NCI-H1092 treated with DMSO at 0.1 percent for 48 hours (cell line): Measurements from ENCODE around the gene ARL2BP.
"Not testable (repeated sequence)": the region's sequence is repeated elsewhere in the genome, so short reads cannot be mapped to it uniquely, and the experiment has no call there.

Experiments used
- DNase-seq: peaks from one replicate; lab custom pipeline; 2025; lab: John Stamatoyannopoulos, UW

The ARL2BP gene

DNA sequence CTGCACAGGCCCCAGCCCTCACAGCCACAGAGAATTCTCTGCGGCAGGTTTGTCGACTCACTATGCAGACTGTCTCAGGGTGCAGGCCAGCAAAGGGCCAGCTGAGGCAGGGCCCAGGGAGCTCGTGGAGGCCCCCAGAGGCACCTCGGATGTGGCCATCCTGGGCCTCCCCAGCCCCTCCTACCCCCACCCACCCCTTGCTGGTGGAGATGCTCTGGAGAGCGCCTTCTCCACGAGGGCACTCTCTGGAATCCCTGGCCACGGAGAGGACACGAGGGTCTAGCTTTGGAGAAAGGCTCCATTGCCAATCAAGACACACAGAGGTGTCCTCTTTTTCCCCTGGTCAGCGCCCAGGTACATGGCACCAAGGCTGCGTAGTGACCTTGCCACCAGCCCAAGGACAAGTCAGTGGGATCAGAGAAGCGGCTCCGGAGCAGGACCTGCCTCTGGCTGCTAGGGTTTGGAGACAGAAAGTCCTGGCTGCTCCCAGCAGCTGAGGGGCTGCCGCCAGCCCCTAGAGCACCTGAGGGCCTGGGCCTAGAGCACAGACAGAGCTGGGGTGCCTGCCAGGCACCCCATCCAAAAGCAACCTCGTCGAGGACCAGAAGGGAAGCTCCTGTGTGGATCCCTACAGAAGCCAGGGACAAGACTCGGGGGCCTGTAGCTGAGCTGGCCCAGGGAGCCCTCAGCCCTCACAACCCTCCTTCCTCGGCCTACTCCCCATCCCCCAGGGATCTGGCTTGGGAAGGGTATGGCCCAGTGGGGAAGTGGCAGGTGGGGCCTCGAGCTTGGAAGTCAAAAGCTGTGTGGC lies 18.7 kb downstream of the ARL2BP start:
- DNase-seq, result no peak

DNA sequence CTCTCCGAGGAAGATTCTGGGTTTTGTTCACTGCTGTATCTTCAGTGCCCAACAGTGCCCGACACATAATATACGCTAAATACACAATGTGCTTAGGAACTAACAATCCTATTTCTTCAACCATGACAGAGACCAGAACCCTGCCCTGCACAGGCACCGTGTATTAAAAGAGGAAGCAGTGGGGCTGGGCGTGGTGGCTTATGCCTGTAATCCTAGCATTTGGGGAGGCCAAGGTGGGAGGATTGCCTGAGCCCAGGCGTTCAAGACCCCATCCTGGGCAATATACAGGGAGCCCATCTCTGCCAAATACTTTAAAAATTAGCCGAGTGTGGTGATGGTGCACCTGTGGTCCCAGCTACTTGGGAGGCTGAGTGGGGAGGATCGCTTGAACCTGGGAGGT lies 19.3 kb downstream of the ARL2BP start:
- no peak for DNase-seq

GRCh38 chr16:57264950-57265371 lies 19.9 kb downstream of the ARL2BP start:
- DNase-seq, result no peak

- no peak for DNase-seq
These were observed 20.9 kb downstream of the ARL2BP start for GRCh38 chr16:57265850-57266530.

- no peak for DNase-seq
These were observed 21.6 kb downstream of the ARL2BP start for GRCh38 chr16:57266531-57267260.

DNA sequence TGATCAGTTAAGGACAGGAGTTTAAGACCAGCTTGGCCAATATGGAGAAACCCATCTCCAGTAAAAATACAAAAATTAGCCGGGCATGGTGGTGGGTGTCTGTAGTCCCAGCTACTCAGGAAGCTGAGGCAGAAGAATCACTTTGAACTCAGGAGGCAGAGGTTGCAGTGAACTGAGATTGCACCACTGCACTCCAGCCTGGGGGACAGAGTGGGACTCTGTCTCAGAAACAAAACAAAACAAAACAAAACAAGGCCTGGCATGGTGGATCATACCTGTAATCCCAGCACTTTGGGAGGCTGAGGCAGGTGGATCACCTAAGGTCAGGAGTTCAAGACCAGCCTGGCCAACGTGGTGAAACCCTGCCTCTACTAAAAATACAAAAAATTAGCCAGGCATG lies 22.3 kb downstream of the ARL2BP start:
- not testable (repeated sequence) for DNase-seq

- no peak for DNase-seq
These were observed 24.0 kb downstream of the ARL2BP start for GRCh38 chr16:57268804-57269800.

DNA sequence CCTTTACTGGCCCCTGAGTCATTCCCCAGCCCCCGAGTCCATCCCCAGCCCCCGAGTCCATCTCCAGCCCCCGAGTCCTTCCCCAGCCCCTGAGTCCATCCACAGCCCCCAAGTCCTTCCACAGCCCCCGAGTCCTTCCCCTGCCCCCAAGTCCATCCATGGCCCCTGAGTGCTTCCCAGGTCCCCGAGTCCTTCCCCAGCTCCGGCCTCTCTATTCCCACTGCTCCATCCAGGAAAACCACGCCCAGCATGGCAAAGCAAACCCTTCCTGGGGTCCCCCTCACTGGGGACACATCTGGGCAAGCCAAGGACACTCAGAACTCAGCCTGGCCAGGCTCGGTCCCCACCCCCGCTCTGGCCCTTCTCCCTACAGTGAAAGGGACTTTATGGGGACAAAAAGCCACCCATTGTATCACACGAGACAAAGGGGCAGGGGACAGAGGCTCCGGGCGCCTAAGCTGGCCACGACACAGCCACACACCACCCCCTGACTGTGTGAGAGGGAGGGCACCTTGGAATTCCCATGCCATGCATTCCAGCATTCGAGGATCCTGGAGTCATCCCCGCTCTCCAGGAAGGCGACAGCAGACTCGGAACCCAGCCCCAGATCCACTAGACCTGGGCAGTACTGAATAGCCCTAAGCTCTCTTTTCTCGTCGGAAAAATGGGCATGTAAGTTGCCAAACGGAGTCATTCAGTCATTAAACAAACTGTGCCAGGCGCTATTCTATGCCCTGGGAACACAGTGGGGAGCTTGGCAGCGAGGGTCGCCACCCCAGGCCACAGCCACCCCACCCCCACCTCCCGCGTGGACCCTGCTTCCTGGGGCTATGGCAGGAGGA lies 25.4 kb downstream of the ARL2BP start:
- DNase-seq, result no peak

DNA sequence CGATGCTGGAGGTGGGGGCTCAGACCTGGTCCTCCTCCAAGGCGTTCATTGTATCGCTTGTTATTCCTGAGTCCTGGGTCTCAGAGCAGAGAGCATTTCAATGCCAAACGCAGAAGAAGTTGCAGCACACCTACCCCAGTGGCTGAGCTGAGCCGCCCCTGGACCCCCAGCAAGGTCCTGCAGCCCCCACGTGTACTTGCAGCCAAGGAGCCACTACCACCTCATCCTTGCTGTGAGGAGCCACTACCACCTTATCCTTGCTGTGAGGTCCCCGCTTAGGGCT lies 25.9 kb downstream of the ARL2BP start:
- no peak for DNase-seq

DNA sequence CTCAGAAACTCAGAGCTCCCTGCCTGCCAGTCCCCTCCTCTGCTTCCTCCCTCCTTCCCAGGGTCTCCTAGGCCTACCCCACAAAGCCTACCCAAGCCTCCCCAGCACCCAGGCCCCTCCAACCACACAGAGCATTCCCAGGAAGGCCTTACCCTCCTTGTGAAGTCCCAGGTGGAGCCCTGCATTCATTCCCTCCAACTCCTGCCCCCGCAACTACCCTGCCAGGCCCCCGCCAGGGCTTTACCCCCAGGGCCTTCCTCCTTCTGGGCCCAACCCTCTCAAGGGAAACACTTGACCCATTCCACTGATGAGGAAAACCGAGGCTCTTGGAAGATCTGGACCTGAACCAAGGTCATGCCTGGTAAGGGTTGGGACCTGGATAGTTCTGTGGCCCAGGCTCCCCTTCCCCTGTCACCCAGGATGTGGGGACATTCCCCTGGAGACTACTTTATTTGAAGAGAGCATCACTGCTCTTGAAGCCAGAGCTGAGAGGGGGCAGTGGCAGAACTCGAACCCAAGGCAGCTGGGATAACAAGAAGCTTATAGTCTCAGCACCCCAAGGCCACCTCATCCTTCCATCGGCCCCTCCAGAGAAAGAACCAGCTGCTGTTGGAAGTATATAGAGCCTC lies 26.9 kb downstream of the ARL2BP start:
- no peak for DNase-seq

DNA sequence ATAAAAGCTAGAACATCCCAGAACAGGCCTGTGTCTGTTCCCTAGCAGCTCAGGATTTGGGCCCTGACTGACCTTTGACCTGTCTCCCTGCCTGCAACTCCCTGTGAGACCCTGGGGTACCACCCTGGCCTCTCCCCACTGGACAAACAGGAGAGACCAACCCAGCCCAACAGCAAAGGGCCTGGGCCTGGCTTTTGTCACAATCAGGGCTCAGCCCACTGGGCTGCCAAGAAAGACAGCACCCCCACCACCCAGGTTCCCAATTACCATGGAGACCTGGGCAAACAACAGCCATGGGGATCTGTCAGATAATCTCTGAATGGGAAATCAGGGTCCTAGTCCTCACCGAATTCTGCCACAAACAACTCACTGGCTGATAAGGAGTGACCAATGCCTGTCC lies 28.3 kb downstream of the ARL2BP start:
- no peak for DNase-seq

DNA sequence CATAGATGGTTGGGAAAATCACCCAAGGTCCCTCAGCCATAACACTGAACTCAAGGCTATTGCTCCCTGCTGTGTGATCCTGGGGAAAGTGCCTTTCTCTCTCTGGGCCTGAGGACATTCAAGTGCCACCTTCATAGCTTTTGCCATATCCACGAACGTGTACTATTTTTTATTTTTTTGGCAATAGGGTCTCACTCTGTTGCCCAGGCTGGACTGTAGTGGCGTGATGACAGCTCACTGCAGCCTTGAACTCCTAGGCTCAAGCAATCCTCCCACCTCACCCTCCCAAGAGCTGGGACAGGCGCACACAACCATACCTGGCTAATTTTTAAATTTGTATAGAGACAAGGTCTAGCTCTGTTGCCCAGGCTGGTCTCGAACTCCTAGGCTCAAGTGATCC lies 28.8 kb downstream of the ARL2BP start:
- no peak for DNase-seq

- not testable (repeated sequence) for DNase-seq
These were observed 30.9 kb downstream of the ARL2BP start for GRCh38 chr16:57275946-57276345.

GRCh38 chr16:57276596-57276995 lies 31.5 kb downstream of the ARL2BP start:
- DNase-seq, result no peak

- no peak for DNase-seq
These were observed 32.5 kb downstream of the ARL2BP start for GRCh38 chr16:57277586-57277985.

GRCh38 chr16:57278494-57278893 lies 33.4 kb downstream of the ARL2BP start:
- no peak for DNase-seq

DNA sequence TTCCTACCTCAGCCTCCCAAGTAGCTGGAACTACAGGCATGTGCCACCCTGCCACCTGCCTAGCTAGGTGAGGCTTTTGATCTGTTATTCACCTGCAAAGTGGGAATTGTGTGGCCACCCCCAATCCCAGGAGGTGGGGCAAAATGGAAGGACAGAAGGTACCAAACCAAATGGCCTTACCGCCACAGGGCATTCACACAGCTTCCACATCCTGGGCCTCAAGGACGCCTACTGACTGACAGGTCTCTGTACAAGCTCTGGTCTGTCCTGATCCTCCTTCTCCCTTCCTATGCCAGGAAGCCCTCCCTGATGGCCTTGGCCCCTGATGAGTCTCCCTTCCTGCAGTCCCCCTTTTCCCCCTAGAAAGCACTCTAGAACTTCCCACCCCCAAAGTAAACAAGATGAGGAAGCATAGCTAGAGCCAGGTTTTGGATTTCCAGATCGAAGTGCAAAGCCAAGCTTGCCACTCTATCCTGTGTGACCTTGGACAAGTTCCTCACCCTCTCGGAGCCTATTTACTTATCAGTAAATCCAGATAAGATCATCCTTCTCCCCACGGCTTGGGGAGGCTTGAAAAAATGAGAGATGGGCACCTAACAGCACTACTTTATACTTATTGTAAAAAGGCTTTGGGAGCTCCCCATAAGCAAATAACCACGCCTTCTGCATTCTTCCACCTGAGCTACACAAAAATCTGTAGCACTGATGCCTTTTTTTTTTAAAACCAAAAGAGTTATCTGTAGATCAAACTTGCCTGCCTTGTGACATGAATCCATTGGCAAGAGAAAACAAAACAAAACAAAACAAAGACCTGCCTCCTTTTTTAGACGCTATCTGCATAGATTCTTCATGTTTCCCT lies 35.0 kb downstream of the ARL2BP start:
- no peak for DNase-seq

- no peak for DNase-seq
These were observed 36.7 kb downstream of the ARL2BP start for GRCh38 chr16:57281791-57282190.

GRCh38 chr16:57282510-57283213 lies 37.6 kb downstream of the ARL2BP start:
- no peak for DNase-seq
